ENCODE results near the gene CCRL2. TPM values are rescaled to one million over a fixed set of nuclear protein-coding genes. Genes with fewer than 3 reads are reported as not detected.
A peak's percentile ranks its signal among the peaks of the same experiment; 100 is the strongest.

Gene CCRL2
- total and polyA plus RNA-seq, 9 of the 15 experiments (the other 6 are each of a cell fraction or from before 2014, with no cell fraction given), result 3.4 to 5.7 (median 4.0) TPM

GRCh38 chr3:46416125-46416810 is 9.2 kb downstream of the CCRL2 start (continued):
- peak; percentile 29; the same call in 1 of the 2 replicates for TF ChIP-seq ZNF316 (IDR thresholded peaks at IDR 0.05)
- no peak for TF ChIP-seq ZNF408 (CRISPR knock-in tag; IDR thresholded peaks at IDR 0.05; ENCODE audit: low read depth)
- no peak for TF ChIP-seq ZFPM2 (CRISPR knock-in tag; IDR thresholded peaks at IDR 0.05)
- TF ChIP-seq ELF4 (CRISPR knock-in tag; IDR thresholded peaks at IDR 0.05), result no peak
- TF ChIP-seq ZNF146 (CRISPR knock-in tag; IDR thresholded peaks at IDR 0.05; ENCODE audit: unreplicated experiment), result no peak
- no peak for TF ChIP-seq SRF (CRISPR knock-in tag; IDR thresholded peaks at IDR 0.05)
- TF ChIP-seq TAF7 (tag; IDR thresholded peaks at IDR 0.05), result no peak
- TF ChIP-seq YBX1 (IDR thresholded peaks at IDR 0.05), result no peak
- peak; percentile 65 for TF ChIP-seq CXXC5 (CRISPR knock-in tag; IDR thresholded peaks at IDR 0.05)
- TF ChIP-seq STAT6 (CRISPR knock-in tag; IDR thresholded peaks at IDR 0.05), result no peak
- TF ChIP-seq TBL1XR1 (IDR thresholded peaks at IDR 0.05; ENCODE audit: low read length in 2 of 2), result no peak
- no peak for TF ChIP-seq ZNF76 (CRISPR knock-in tag; IDR thresholded peaks at IDR 0.05; ENCODE audit: borderline replicate concordance)
- no peak for TF ChIP-seq KDM2B (CRISPR knock-in tag; IDR thresholded peaks at IDR 0.05)
- TF ChIP-seq ZNF589 (CRISPR knock-in tag; IDR thresholded peaks at IDR 0.05; ENCODE audit: low read depth), result peak; percentile 57; the same call in 1 of the 2 replicates
- no peak for TF ChIP-seq ZKSCAN3 (CRISPR knock-in tag; IDR thresholded peaks at IDR 0.05)
- TF ChIP-seq ESRRA (IDR thresholded peaks at IDR 0.05; ENCODE audit: borderline replicate concordance, low read depth), result peak; percentile 47; the same call in 1 of the 2 replicates
- TF ChIP-seq IRF9 (tag; IDR thresholded peaks at IDR 0.05), result no peak
- TF ChIP-seq POLR3G (IDR thresholded peaks at IDR 0.05; ENCODE audit: extremely low read depth, insufficient read length, insufficient replicate concordance), result no peak
- TF ChIP-seq ATF7 (IDR thresholded peaks at IDR 0.05), result no peak
- TF ChIP-seq ARID3A (IDR thresholded peaks at IDR 0.05; ENCODE audit: borderline replicate concordance, low read depth, low read length), result no peak
- TF ChIP-seq NFE2L1 (tag; IDR thresholded peaks at IDR 0.05; ENCODE audit: borderline replicate concordance, low read depth), result no peak
- peak; percentile 37 to 70; a peak in 2 of 4 replicates for TF ChIP-seq FOXK2 (conservative IDR thresholded peaks at IDR 0.05 in 1 of 2, IDR thresholded peaks at IDR 0.05 in 1 of 2; ENCODE audit: low read depth in 2 of 2)
